ENCODE data around the gene SUSD1.

SUSD1 gene

DNA sequence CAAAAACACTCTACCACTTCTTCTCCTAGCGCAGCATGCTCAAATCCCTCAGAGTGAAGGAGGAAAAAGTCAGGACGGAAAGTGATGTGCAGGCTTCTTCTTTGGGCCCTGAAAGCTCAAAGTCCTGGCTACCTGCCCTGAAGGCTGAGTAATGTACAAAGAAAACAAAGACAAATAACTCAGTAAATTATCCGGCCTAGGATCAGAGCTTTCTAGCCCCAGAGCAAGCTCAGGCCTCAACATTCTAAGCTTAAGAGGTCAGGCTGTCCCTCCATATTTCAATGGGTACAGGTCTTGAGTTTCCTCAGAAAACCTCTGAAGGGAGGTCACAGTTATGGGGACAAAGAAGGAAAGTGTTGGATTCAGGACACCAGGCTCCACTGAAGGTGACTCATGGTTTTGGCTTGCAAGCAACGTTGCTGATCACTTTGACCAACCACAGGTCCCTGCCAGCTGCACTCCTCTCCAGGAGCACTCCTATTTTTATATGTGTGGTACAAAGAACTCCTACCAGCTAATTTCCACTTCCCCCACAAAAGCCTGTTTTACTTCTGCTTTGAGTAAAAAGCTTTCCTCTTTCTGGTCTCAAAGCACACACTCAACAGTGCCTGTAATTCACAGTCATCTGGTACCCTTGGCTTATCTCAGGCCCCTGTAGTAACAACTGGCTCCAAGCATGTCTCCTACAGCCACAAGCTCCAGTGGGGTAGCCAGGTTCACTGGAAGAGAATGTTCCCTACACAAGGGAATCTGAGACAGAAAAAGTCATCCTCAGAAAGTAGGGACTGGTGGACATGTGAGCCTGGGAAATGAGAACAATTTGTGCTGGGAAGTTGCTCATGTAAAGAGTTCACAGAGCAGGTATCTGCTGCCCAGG lies 162.8 kb downstream of the SUSD1 start:
- DNase-seq (ENCODE audit: low spot score), result no peak

GRCh38 chr9:112011051-112011620 lies 164.0 kb downstream of the SUSD1 start:
- DNase-seq (ENCODE audit: low spot score), result no peak

GRCh38 chr9:112010537-112010936 lies 164.6 kb downstream of the SUSD1 start:
- no peak for DNase-seq (ENCODE audit: low spot score)

GRCh38 chr9:112009656-112010055 lies 165.4 kb downstream of the SUSD1 start:
- no peak for DNase-seq (ENCODE audit: low spot score)

DNA sequence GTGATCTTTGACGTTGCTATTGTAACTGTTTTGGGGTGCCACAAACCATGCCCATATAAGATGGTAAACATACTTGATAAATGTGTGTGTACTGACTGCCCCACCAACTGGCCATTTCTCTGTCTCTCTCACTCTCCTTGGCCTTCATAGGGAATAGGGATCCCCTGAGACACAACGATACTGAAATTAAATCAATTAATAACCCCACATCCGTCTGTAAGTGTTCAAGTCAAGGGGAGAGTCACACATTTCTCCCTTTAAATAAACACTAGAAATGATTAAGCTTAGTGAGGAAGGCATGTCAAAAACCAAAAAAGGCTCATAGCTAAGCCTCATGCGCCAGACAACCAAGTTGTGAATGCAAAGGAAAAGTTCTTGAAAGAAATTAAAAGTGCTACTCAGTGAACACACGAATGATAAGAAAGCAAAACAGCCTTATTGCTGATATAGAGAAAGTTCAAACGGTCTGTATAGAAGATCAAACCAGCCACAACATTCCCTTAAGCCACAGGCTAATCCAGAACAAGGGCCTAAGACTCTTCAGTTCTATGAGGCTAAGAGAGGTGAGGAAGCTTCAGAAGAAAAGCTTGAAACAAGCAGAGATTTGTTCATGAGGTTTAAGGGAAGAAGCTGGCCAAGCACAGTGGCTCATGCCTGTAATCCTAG lies 167.4 kb downstream of the SUSD1 start:
- DNase-seq (ENCODE audit: low spot score), result no peak

DNA sequence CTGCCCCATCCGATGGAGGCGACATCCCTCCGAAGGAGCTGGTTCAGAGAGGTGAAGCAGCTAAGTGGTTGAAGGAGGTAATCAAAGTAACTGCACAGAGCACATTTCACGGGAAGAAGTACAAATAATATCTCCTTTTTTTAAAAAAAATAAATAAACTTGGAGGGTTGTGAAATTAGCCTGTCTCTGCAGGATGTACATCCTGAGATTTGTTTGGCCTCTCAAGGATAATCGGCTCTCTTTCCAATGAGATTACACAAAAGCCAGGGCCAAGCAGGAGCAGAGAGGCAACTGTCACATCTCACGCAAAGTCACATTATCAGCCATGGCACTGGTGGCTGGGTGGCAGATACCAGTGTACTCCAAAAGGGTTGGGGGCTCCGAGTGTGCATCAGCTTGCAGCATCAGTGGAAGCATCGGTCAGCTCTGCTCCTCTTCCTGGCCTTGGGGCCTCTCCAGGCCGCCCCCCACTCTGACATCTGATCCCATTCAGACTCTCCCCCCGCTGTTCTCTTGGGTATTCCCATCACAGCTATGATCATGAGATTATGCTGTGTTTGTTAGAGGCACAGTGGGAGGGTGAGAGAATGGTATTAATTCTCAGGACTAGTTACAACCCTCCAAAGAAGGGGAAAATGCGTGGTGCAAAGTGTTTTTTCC lies 168.6 kb downstream of the SUSD1 start:
- DNase-seq (ENCODE audit: low spot score), result no peak

DNA sequence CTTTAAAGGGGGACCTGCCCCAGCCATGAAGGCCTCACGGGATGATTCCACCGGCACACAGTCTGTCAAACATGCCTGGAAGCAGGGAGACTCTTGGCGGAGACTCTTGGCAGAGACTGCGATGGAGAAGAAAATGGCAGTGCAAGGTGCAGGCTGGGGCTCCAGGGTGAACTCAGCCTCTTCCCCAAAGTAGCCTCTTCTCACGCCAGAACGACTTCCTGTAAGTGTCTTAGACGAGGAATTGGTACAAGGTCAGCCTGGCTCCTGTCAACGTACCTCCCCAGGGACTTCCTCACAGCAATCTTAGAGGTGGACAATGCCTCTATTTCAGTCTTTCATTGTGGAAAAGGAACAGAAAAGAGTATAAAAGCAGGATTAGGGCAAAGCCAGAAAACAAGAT lies 169.2 kb downstream of the SUSD1 start:
- DNase-seq (ENCODE audit: low spot score), result no peak

DNA sequence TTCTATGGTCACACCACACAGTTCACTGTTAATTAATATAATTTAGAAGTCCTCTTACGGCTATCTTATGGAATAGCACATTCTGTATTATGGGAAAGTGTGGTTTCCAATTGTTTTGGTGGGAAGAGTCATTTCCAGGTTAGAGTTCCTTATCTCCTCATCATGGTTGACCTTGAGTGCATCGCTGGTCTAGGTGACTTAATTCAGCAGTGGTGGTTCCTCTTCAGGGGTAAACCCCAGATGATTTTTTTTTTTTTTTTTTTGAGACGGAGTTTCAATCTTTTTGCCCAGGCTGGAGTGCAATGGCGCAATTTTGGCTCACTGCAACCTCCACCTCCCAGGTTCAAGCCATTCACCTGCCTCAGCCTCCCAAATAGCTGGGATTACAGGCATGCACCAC lies 171.6 kb downstream of the SUSD1 start:
- no peak for DNase-seq (ENCODE audit: low spot score)

DNA sequence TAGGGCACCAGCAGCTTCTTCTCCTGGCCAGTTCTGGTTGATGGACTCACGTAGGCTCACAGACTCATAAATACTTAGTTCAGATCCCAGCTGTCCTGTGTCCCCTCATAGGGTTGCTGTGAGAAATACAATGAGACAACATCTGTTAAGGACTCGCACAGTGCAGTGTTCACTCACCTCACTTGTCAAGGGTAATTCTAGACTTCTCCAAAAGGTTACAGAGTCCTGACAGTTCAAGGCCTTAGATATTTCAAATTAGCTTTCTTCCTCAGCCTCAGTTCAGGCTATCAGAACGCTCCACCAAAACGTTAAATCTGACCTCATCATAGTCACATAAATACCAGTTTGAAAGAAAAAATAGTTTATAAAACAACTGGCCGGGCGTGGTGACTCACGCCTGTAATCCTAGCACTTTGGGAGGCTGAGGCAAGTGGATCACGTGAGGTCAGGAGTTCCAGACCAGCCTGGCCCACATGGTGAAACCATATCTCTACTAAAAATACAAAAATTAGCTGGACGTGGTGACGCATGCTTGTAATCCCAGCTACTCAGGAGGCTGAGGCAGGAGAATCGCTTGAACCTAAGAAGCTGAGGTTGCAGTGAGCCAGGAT lies 172.1 kb downstream of the SUSD1 start:
- no peak for DNase-seq (ENCODE audit: low spot score)

DNA sequence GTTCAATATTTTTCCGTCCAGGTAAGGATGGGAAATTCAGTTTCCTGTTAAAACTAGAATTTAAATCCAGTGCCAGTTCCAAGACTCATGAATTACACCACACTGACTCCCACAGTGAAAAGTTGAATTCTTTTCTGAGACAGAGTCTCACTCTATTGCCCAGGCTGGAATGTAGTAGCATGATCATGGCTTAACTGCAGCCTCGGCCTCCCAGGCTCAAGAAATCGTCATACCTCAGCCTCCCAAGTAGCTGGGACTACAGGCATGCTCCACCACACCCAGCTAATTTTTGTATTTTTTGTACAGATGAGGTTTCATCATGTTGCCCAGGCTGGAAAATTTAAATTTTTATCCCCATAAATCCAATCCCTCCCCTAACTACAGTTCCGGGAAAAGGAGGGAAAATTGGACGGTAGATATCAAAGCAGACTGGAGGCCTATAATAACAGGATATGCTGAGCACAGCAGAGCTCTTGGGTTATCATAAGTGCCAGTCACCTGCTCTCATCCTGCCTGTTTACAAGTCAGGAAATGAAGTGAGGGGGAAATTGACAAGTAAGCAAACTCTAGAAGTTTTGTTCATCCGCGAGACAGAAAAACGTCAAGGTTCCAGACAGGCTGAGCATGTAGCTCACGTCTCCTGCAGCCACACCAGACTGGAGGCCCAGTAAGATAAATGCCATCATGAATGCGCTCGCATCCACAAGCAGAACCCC lies 172.8 kb downstream of the SUSD1 start:
- no peak for DNase-seq (ENCODE audit: low spot score)

DNA sequence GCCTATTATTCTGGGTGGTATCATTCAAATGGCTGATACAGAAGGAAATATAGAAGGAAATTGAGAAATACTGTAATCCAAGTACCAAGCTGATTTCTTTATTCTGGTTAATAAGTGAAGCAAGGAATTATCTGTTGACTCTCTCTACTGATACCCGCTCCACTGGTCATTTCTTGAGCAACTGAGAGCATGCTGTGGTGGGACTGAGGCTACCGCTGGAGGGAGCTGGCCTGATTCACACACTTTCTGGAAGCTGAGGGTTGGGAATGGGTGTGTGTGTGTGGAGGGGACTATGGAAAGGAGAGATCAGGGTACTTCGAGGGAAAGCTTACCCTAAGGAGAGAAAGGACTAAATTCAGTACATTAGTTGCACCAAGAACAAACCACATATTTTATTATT lies 174.4 kb downstream of the SUSD1 start:
- no peak for DNase-seq (ENCODE audit: low spot score)

- no peak for DNase-seq (ENCODE audit: low spot score)
Measured at GRCh38 chr9:111999319-111999718, 175.8 kb downstream of the SUSD1 start.

GRCh38 chr9:111997831-111998230 lies 177.3 kb downstream of the SUSD1 start:
- DNase-seq (ENCODE audit: low spot score), result no peak

GRCh38 chr9:111994831-111995458 lies 180.2 kb downstream of the SUSD1 start:
- no peak for DNase-seq (ENCODE audit: low spot score)

GRCh38 chr9:111993319-111993718 lies 181.8 kb downstream of the SUSD1 start:
- DNase-seq (ENCODE audit: low spot score), result no peak

DNA sequence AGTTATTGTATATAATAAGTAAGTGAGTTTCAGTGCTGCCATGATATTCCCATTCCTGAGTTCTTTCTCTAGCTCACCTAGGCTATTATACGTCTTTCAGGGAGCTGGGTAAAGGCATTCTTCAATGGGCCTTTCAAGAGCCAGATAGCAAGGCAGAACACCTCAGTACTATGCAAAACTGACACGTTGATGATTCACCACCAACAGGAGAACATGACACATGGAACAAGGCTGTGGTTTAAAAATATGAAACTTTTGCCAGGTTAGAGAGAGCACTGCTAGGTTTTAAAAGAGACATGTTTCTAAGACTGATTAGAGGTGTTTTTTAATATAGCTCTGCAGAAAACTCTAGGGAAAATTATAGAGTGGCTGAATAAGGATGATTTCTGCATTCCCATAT lies 182.6 kb downstream of the SUSD1 start:
- DNase-seq (ENCODE audit: low spot score), result no peak

DNA sequence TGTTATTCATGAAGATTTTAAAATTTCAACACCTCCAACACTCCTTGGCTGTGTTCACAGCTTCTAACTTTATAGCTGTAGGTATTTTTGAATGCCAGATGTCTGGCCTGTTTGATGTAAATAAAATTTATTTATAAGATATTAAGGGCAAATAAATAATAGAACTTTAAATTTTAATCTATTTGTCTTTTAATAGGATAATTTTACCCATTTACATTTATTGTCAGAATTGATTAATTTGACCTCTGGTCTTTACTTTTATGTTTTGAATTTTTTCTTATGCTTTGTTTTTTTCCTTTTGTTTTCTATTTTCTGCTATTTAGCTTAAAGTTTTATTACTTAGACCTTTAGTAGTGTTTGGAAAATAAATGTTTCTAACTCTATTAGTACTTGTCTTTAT lies 183.9 kb downstream of the SUSD1 start:
- no peak for DNase-seq (ENCODE audit: low spot score)

Data from hematopoietic multipotent progenitor cell treated with erythropoietin and hydrocortisone succinate and interleukin-3 and kit ligand, for 17 days (in vitro differentiated cells).